Measurements from ENCODE around the gene ZNF853.

Gene ZNF853

DNA sequence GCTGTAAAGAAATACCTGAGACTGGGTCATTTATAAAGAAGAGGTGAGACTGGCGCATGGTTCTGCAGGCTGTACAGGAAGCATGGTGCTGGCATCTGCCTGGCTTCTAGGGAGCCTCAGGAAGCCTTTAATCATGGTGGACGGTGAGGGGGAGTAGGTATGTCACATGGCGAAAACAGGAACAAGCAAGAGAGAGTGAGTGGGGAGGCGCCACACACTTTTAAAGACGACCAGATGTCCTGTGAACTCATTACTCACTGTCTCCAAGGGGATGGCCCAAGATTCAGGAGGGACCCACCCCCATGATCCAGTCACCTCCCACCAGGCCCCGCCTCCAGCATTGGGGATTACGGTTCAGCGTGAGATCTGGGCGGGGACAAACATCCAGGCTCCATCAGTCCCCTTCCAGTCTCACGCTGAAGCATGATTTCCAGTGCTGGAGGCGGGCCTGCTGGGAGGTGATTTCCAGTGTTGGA is 24.9 kb downstream of the ZNF853 start:
- TF ChIP-seq, protein P1, sequence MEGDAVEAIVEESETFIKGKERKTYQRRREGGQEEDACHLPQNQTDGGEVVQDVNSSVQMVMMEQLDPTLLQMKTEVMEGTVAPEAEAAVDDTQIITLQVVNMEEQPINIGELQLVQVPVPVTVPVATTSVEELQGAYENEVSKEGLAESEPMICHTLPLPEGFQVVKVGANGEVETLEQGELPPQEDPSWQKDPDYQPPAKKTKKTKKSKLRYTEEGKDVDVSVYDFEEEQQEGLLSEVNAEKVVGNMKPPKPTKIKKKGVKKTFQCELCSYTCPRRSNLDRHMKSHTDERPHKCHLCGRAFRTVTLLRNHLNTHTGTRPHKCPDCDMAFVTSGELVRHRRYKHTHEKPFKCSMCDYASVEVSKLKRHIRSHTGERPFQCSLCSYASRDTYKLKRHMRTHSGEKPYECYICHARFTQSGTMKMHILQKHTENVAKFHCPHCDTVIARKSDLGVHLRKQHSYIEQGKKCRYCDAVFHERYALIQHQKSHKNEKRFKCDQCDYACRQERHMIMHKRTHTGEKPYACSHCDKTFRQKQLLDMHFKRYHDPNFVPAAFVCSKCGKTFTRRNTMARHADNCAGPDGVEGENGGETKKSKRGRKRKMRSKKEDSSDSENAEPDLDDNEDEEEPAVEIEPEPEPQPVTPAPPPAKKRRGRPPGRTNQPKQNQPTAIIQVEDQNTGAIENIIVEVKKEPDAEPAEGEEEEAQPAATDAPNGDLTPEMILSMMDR (conservative IDR thresholded peaks at IDR 0.05) = no peak
- H3K27ac ChIP-seq = no peak overlapping the region

DNA sequence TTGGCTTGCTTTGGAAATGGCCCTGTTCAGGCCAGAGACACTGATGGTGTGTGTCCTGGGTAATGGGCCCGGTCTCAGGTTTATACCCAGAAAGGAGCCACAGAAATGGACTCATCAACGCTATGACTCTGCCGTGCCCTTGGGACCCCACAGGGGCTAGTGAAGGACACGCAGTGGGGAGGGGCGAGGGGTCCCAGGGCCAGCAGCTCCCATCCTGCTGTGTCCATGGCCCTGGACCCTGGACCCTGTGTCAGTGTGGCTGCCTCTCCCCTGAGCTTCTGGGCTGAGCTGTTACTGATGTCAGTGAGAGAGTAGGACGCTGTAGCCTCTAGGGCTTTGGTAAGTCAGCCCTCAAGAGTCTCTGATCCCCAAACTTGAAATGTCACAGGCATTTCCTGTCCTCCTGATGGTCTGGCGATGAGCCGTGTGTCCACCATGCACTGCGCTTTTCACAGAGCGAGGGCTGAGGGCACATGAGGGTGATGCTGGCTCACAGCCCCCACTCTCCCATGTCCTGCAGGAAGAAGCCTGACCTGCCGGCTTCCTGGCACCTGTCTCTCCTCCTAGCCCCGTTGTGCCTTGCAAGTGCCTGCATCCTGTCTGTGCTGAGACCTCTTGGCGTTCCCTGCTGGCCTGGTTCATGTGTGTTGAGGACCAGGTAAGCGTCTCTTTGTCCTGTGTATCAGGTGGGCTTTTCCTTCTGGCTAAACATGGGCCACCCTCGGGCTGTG is 26.1 kb downstream of the ZNF853 start:
- no peak overlapping the region for H3K27ac ChIP-seq
- TF ChIP-seq, protein P1 (conservative IDR thresholded peaks at IDR 0.05) = no peak

DNA sequence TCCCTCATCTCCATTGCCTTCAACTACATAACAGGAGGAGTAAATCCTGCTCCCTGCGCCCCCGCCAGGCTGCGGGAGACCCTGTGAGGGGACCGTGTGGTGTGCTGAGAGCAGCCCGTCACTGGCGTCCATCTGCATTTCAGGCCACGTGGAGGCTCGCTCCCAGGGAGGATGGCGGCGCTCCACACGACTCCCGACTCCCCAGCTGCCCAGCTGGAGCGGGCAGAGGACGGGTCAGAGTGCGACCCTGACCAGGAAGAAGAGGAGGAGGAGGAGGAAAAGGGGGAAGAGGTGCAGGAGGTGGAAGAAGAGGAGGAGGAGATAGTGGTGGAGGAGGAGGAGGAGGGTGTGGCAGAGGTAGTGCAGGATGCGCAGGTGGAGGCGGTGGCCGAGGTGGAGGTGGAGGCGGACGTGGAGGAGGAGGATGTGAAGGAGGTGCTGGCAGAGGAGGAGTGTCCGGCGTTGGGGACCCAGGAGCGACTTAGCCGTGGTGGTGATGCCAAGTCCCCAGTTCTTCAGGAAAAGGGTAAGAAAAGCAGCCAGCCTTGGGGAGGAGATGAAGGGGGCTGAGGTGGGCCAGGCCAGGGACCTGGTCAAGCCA is 26.9 kb downstream of the ZNF853 start:
- TF ChIP-seq, protein P1 (conservative IDR thresholded peaks at IDR 0.05) = no peak
- no peak overlapping the region for H3K27ac ChIP-seq

DNA sequence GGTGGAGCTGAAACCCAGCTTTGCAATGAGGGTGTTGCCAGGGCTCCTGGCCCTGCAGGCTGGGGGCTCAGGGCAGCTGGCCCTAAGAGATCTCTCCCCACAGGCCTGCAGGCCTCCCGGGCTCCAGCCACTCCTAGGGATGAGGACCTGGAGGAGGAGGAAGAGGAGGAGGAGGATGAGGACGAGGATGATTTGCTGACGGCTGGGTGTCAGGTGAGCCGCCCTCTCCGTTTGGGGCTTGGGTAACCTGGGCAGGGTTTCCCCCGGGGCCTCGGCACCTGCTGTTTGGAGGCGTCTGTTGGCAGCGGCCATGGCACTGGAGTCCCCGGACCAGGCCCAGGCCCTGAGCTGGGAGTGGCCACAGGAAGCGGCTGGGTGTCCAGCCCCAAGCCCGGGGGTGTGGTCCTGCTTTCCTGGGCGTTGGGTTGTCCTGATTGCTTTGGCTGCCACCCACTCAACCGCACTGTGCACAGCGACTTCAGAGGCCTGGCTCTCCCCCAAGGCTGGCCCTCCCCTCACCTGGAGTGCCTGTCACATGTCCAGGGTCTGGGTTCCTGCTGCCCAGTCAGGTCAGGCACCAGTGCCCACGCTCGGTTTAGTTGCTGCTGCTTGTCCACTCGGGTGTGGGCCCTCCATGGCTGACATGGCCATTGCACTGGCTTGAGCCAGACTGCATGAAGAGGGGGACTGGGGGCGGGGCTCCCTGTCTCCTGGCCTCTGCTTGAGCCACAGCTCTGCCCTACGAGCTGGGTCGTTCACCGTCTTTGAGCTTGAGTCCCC is 27.6 kb downstream of the ZNF853 start:
- H3K27ac ChIP-seq = no peak overlapping the region
- TF ChIP-seq, protein P1 (conservative IDR thresholded peaks at IDR 0.05) = no peak

DNA sequence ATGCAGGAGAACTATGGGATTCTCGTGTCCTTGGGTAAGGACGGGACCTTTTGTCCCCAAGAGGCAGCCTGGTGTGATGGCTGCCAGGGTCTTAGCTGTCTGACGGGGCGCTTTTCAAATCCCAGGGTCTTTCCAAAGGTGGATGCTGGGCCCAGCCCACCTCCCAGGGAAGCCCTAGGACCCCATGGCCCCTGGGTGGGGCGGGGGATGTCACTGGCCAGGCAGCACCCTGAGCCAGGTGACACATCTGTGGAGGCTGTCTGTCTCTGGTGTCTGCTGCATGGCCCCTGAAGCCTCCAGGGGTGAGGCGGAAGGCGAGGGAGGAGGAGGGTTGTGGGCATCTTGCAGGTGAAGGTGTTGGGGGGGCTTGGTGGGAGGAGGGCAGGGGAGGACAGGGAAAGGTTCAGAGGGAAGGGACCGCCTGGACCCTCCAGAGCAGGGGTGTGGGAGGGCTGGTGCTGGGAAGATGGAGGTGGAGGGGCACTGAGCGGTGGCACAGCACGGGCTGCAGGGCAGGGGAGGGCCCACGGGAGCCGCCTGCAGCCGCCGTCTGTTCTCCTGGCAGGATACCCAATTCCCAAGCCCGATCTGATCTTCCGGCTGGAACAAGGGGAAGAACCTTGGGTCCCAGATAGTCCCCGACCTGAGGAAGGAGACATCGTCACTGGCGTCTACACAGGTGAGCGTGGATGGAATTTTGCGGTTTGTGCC is 28.7 kb downstream of the ZNF853 start:
- H3K27ac ChIP-seq = no peak overlapping the region
- TF ChIP-seq, protein P1 (conservative IDR thresholded peaks at IDR 0.05) = no peak

DNA sequence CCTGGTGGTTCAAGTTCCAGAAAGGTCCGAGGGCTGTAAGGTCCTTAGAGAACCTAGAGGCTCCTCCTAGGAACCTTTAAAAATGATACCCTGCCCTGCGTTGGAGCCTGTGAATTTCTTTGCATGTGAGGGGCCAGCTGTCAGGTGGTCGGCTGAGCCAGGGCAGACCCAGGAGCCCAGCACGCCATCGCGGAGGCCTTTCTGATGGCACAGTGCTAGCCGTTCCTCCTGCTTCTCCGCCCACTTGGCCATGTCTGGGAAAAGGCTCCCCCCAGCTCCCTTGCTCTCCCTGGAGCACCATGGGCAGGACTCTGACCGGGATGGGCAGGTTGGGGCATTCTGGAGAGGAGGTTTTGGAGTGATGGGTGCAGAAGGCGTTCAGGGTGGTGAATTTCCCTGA is 29.3 kb downstream of the ZNF853 start:
- no peak overlapping the region for H3K27ac ChIP-seq
- TF ChIP-seq, protein P1 (conservative IDR thresholded peaks at IDR 0.05) = no peak

DNA sequence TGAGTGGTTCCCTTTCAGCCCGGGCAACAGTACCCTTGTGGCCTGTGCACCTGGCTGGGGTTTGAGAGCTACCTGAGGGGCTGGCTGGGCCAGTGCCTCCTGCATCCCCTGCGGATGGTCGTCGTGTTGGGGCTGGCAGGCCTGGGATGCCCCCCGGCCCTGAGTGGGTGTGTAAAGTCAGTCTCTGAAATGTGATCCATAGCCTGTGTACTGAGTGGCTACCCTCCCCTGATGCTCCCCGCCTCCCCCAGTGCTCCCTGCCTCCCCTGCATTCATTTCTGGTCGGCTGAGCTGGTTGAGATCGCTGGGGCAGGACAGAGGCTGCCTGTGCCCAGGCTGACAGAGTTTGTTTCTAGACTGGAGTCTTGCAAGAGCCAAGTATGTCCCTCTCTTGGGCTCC is 31.1 kb downstream of the ZNF853 start:
- no peak overlapping the region for H3K27ac ChIP-seq
- TF ChIP-seq, protein P1 (conservative IDR thresholded peaks at IDR 0.05) = no peak
